ENCODE measurements around the gene FAM120AOS.

DNA sequence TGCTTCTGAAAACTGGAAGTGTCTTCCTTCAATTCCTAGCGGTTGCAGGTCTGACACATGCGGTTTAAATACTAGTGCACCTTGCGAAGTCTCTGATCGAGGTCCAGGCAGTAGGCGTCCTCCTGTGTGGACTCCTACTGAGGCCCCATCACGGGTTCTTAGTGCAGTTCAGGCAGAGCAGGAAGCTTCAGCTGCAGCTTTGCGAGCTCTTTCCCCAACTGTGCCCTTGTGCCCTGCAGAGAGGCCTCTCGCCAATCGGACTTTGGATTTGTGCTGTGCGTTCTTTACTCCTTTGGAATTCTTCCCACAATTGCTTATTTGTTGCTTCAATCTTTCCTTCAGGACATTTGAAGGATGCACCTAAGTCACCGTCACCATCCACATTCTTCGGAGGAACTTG is 40.6 kb upstream of the FAM120AOS start:
- TF ChIP-seq, protein P1, sequence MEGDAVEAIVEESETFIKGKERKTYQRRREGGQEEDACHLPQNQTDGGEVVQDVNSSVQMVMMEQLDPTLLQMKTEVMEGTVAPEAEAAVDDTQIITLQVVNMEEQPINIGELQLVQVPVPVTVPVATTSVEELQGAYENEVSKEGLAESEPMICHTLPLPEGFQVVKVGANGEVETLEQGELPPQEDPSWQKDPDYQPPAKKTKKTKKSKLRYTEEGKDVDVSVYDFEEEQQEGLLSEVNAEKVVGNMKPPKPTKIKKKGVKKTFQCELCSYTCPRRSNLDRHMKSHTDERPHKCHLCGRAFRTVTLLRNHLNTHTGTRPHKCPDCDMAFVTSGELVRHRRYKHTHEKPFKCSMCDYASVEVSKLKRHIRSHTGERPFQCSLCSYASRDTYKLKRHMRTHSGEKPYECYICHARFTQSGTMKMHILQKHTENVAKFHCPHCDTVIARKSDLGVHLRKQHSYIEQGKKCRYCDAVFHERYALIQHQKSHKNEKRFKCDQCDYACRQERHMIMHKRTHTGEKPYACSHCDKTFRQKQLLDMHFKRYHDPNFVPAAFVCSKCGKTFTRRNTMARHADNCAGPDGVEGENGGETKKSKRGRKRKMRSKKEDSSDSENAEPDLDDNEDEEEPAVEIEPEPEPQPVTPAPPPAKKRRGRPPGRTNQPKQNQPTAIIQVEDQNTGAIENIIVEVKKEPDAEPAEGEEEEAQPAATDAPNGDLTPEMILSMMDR (conservative IDR thresholded peaks at IDR 0.05) = no peak
- no peak for TF ChIP-seq ZFX (IDR thresholded peaks at IDR 0.05)

All from C4-2B (cell line).